Measurements from ENCODE around the gene MCOLN3.
"Not testable (repeated sequence)": the region's sequence is repeated elsewhere in the genome, so short reads cannot be mapped to it uniquely, and the experiment has no call there.

Gene MCOLN3

GRCh38 chr1:84995484-84996334, 52.6 kb downstream of the MCOLN3 start:
- Mint-ChIP-seq H3K4me3 (peak overlapping the region; percentile 87), H3K9me3 (peaks cover 0 to 4% of the 10 kb centered on the region in 2 donors), H3K27me3 (no peaks in the 10 kb centered on the region), H3K4me1 (peaks cover 32 to 53% of the 10 kb centered on the region in 2 donors), H3K27ac (peak overlapping the region; percentile 93), H3K36me3 (peaks cover 30 to 39% of the 10 kb centered on the region in 2 donors)
- ATAC-seq (replicated peaks) = peak; percentile 41 to 56
- peak; percentile 61 for DNase-seq

- DNase-seq (peak; percentile 53), ATAC-seq (replicated peaks) (peak; percentile 48 to 71)
- H3K27me3 Mint-ChIP-seq = no peaks in the 10 kb centered on the region
- H3K9me3 Mint-ChIP-seq = peaks cover 2 to 4% of the 10 kb centered on the region in 2 donors
- H3K27ac Mint-ChIP-seq = peak overlapping the region; percentile 97
- peaks cover 38 to 53% of the 10 kb centered on the region in 2 donors for H3K4me1 Mint-ChIP-seq
- peaks cover 42 to 56% of the 10 kb centered on the region in 2 donors for H3K36me3 Mint-ChIP-seq
- H3K4me3 Mint-ChIP-seq = peak overlapping the region; percentile 80 to 82
These were observed 57.0 kb downstream of the MCOLN3 start for GRCh38 chr1:84991097-84991920.

- peak overlapping the region; percentile 37 for H3K27ac Mint-ChIP-seq
- H3K4me1 Mint-ChIP-seq = peaks cover 49 to 70% of the 10 kb centered on the region in 2 donors
- DNase-seq = peak; percentile 42
- peak; percentile 77 to 86 for ATAC-seq (replicated peaks)
- H3K9me3 Mint-ChIP-seq = peaks cover 6 to 12% of the 10 kb centered on the region in 2 donors
- H3K36me3 Mint-ChIP-seq = peaks cover 53 to 67% of the 10 kb centered on the region in 2 donors
- H3K27me3 Mint-ChIP-seq = no peaks in the 10 kb centered on the region
- peak overlapping the region; percentile 59 to 70 for H3K4me3 Mint-ChIP-seq
These were observed 59.7 kb downstream of the MCOLN3 start for GRCh38 chr1:84988588-84988987.

- peaks cover 43 to 55% of the 10 kb centered on the region in 2 donors for H3K36me3 Mint-ChIP-seq
- peak overlapping the region; percentile 9 to 46 for H3K4me3 Mint-ChIP-seq
- not testable (repeated sequence) for H3K9me3 Mint-ChIP-seq; ATAC-seq (replicated peaks); DNase-seq; H3K27me3 Mint-ChIP-seq
- H3K4me1 Mint-ChIP-seq = peaks cover 39 to 57% of the 10 kb centered on the region in 2 donors
- peak overlapping the region; percentile 67 for H3K27ac Mint-ChIP-seq
These were observed 61.7 kb downstream of the MCOLN3 start for GRCh38 chr1:84986561-84986960.

- H3K27ac Mint-ChIP-seq = peak overlapping the region; percentile 85
- ATAC-seq (replicated peaks) = peak in 1 of 2 donors; percentile 20
- no peaks in the 10 kb centered on the region for H3K27me3 Mint-ChIP-seq
- peaks cover 42 to 60% of the 10 kb centered on the region in 2 donors for H3K4me1 Mint-ChIP-seq
- DNase-seq = no peak
- H3K4me3 Mint-ChIP-seq = peak overlapping the region; percentile 21 to 43
- H3K36me3 Mint-ChIP-seq = peaks cover 54 to 60% of the 10 kb centered on the region in 2 donors
- peaks cover 9 to 12% of the 10 kb centered on the region in 2 donors for H3K9me3 Mint-ChIP-seq
These were observed 62.9 kb downstream of the MCOLN3 start for GRCh38 chr1:84985365-84985764.

- Mint-ChIP-seq H3K36me3 (peaks cover 69 to 79% of the 10 kb centered on the region in 2 donors), H3K27ac (no peak overlapping the region), H3K4me1 (peaks cover 51 to 79% of the 10 kb centered on the region in 2 donors), H3K4me3 (no peak overlapping the region), H3K9me3 (peaks cover 17 to 18% of the 10 kb centered on the region in 2 donors), H3K27me3 (no peaks in the 10 kb centered on the region)
- DNase-seq (no peak), ATAC-seq (replicated peaks) (no peak)
These were observed 65.9 kb downstream of the MCOLN3 start for GRCh38 chr1:84982395-84982794.

GRCh38 chr1:84975035-84975434, 73.3 kb downstream of the MCOLN3 start:
- no peak for ATAC-seq (replicated peaks)
- no peak for DNase-seq
- Mint-ChIP-seq H3K9me3 (peaks cover 8 to 10% of the 10 kb centered on the region in 2 donors), H3K27me3 (no peaks in the 10 kb centered on the region), H3K27ac (peak overlapping the region; percentile 90), H3K4me3 (peak overlapping the region; percentile 57 to 70), H3K4me1 (peaks cover 62 to 97% of the 10 kb centered on the region in 2 donors), H3K36me3 (peaks cover 57 to 82% of the 10 kb centered on the region in 2 donors)

- H3K4me1 Mint-ChIP-seq = peaks cover 61 to 97% of the 10 kb centered on the region in 2 donors
- H3K27ac Mint-ChIP-seq = peak overlapping the region; percentile 89
- H3K4me3 Mint-ChIP-seq = peak overlapping the region; percentile 57 to 70
- DNase-seq (peak; percentile 51), ATAC-seq (replicated peaks) (peak; percentile 40 to 57)
- H3K27me3 Mint-ChIP-seq = no peaks in the 10 kb centered on the region
- peaks cover 0 to 4% of the 10 kb centered on the region in 2 donors for H3K9me3 Mint-ChIP-seq
- H3K36me3 Mint-ChIP-seq = peaks cover 54 to 80% of the 10 kb centered on the region in 2 donors
These were observed 74.6 kb downstream of the MCOLN3 start for GRCh38 chr1:84973498-84974334.

- H3K27ac Mint-ChIP-seq = peak overlapping the region; percentile 43
- H3K27me3 Mint-ChIP-seq = no peaks in the 10 kb centered on the region
- peak overlapping the region; percentile 72 to 82 for H3K4me3 Mint-ChIP-seq
- DNase-seq (no peak), ATAC-seq (replicated peaks) (peak in 1 of 2 donors; percentile 24)
- H3K4me1 Mint-ChIP-seq = peaks cover 58 to 94% of the 10 kb centered on the region in 2 donors
- peaks cover 0 to 4% of the 10 kb centered on the region in 2 donors for H3K9me3 Mint-ChIP-seq
- peaks cover 59 to 80% of the 10 kb centered on the region in 2 donors for H3K36me3 Mint-ChIP-seq
These were observed 75.8 kb downstream of the MCOLN3 start for GRCh38 chr1:84972377-84972987.

- DNase-seq (no peak), ATAC-seq (replicated peaks) (peak; percentile 48 to 49)
- Mint-ChIP-seq H3K4me3 (peak overlapping the region; percentile 72 to 82), H3K36me3 (peaks cover 55 to 77% of the 10 kb centered on the region in 2 donors), H3K4me1 (peaks cover 54 to 88% of the 10 kb centered on the region in 2 donors), H3K9me3 (no peaks in the 10 kb centered on the region), H3K27me3 (no peaks in the 10 kb centered on the region), H3K27ac (peak overlapping the region; percentile 43)
These were observed 76.3 kb downstream of the MCOLN3 start for GRCh38 chr1:84971957-84972356.

- peak overlapping the region; percentile 62 to 63 for H3K4me3 Mint-ChIP-seq
- H3K4me1 Mint-ChIP-seq = peaks cover 40 to 66% of the 10 kb centered on the region in 2 donors
- peaks cover 45 to 64% of the 10 kb centered on the region in 2 donors for H3K36me3 Mint-ChIP-seq
- ATAC-seq (replicated peaks) (peak; percentile 78 to 89), DNase-seq (peak; percentile 59)
- H3K27ac Mint-ChIP-seq = peak overlapping the region; percentile 81
- H3K9me3 Mint-ChIP-seq = no peaks in the 10 kb centered on the region
- H3K27me3 Mint-ChIP-seq = no peaks in the 10 kb centered on the region
These were observed 78.6 kb downstream of the MCOLN3 start for GRCh38 chr1:84969489-84970250.

- H3K27ac Mint-ChIP-seq = peak overlapping the region; percentile 81
- H3K27me3 Mint-ChIP-seq = no peaks in the 10 kb centered on the region
- no peak for ATAC-seq (replicated peaks)
- no peak overlapping the region for H3K4me3 Mint-ChIP-seq
- peaks cover 33 to 58% of the 10 kb centered on the region in 2 donors for H3K4me1 Mint-ChIP-seq
- H3K36me3 Mint-ChIP-seq = peaks cover 43 to 64% of the 10 kb centered on the region in 2 donors
- DNase-seq = no peak
- H3K9me3 Mint-ChIP-seq = no peaks in the 10 kb centered on the region
These were observed 79.4 kb downstream of the MCOLN3 start for GRCh38 chr1:84968865-84969264.
